Measurements from ENCODE around the gene KRTAP9-3.
"Not testable (repeated sequence)": the region's sequence is repeated elsewhere in the genome, so short reads cannot be mapped to it uniquely, and the experiment has no call there.

KRTAP9-3 gene

DNA sequence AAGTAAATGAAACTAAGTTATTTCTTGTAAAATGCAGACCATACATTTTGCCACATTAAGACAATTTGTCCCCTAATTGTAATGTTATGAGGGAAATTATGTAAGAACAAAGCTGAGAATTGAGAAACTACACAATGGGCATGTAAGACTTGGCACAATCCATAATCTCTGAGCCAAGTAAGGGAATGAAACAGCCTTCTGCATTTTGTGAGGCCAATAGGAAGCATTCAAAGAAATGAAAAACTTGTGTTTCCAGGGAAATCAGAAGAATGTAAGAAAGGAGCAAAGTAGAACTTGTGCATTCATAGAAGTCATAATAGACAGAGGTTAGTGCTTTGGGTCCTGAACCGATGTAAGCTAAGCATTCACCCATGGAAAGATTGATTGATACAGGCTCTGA is 19.0 kb downstream of the KRTAP9-3 start:
- DNase-seq (ENCODE audit: low read depth in 2 of 2) = no peak

DNA sequence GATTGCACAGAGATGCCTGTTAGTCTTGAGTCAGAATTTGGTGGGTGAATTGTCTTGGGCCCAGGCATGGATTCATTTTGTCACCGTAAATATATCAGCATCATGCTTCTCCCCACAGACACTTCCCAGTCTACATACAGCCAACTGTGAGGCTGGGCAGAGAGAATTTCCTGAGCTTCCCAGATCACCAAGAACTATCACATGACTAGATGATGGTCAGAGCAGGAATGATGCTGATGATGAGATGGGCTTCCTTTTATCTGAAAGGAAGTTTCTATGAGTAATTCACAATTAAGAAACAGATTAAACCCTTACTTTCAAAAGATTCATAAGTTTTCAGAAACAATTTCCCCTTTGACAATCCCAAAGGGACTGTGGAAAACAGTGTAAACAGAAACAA is 22.6 kb downstream of the KRTAP9-3 start:
- no peak for DNase-seq (ENCODE audit: low read depth in 2 of 2)

DNA sequence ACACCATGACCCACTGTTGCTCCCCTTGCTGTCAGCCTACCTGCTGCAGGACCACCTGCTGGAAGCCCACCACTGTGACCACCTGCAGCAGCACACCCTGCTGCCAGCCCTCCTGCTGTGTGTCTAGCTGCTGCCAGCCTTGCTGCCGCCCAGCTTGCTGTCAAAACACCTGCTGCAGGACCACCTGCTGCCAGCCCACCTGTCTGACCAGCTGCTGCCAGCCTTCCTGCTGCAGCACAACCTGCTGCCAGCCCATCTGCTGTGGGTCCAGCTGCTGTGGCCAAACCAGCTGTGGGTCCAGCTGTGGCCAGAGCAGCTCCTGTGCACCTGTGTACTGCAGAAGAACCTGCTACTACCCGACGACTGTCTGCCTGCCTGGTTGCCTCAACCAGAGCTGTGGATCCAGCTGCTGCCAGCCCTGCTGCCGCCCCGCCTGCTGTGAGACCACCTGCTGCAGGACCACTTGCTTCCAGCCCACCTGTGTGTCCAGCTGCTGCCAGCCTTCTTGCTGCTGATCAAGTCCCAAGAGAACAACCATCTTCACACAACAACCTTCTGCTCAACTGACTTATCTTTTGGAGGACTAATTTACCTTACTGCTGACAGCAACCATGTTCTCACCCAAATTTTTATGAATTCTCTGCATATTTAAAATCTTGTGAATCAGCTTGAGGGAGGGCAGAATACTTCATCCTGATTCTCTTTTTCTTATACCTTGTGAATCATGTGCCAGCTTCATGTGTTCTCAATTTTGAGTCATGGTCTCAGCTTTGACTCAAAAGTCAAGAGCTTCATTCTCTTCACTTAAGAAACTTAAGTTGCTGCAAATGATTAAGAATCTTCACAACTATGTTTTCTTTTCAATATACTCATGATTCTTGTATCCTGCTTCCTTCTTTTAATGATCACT is 23.4 kb downstream of the KRTAP9-3 start, which contains the start of gene KRTAP9-9:
Gene KRTAP9-9 (plus strand): TSS at position 4 of the 910 bp plus-strand sequence.
- DNase-seq (ENCODE audit: low read depth in 2 of 2) = not testable (repeated sequence)

DNA sequence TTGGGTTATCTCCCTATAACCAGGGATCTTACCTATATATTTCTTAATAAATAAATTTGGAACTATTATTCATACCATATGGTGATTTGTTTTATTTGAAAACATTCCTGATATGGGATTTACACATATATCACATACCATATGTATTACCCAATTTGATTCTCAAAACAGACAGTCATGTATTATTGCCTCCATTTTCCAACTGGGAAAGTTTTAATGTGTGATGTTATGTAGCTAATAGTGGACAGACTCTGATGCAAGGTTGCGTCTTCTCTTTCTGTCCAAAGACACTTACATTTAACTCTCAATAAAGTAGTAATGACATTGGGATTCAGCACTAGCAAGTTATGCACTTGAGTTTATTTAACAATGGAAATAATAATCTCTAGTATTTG is 24.0 kb downstream of the KRTAP9-3 start:
- DNase-seq (ENCODE audit: low read depth in 2 of 2) = no peak

DNA sequence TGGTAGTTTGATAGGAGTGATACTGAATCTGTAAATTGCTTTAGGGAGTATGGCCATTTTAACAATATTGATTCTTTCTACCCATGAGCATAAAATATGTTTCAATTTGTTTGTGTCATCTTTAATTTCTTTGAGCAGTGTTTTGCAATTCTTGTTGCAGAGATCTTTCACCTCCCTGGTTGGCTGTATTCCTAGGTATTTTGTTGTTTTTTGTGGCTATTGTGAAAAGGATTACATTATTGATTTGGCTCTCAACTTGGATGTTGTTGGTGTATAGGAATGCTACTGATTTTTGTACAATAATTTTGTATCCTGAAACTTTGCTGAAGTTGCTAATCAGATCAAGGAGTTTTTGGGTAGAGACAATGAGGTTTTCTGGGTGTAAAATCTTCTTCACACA is 26.2 kb downstream of the KRTAP9-3 start:
- DNase-seq (ENCODE audit: low read depth in 2 of 2) = no peak

DNA sequence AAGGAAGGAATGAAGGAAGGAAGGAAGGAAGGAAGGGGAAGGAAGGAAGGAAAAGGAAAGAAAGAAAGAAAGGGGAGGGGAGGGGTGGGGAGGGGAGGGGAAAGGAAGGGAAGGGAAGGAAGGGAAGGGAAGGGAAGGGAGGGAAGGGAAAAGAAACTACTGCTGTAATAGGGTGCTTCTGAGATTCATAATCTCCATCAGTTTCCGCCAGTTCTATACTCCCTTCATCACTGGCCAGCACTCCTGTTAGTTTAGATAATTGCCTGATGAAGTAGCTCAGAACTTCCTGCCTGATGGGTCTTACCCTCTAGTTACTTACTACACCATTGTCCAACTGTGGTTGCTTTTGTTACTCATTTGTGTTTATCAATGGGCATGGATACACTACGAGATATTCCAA is 31.0 kb downstream of the KRTAP9-3 start:
- DNase-seq (ENCODE audit: low read depth in 2 of 2) = no peak

DNA sequence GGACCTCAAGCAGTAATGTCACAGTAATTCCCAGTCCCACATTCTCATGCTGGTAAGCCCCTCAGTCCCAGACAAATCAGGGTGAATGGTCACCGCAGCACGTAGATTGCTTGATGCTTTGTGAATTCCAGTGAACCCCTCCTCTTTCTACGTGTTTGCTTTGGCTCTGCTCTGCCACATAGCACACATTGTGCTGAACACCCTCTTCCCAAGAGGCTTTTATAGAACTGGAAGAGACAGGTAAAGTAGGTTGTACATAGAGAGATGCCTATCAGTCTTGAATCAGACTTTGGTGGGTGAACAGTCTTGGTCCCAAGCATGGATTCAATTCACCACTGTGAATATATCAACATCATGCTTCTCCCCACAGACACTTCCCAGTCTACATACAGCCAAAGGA is 32.4 kb downstream of the KRTAP9-3 start:
- DNase-seq (ENCODE audit: low read depth in 2 of 2) = no peak

DNA sequence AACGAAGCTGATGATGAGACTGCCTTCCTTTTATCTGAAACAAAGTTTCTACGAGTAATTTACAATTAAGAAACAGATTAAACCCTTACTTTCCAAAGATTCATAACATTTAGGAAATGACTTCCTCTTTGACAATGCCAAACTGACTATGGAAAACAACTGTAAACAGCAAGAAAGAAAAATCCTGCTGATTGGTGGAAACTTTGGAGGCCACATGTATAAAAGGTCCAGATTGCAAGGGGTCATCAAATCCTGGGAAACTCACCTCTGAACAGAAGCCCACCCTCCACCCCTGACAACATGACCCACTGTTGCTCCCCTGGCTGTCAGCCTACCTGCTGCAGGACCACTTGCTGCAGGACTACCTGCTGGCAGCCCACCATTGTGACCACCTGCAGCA is 32.8 kb downstream of the KRTAP9-3 start, which contains the start of gene KRTAP9-6:
Gene KRTAP9-6 (plus strand): TSS at position 301 of the 400 bp plus-strand sequence. CDS start 0 bp downstream, at position 301.
- no peak for DNase-seq (ENCODE audit: low read depth in 2 of 2)

DNA sequence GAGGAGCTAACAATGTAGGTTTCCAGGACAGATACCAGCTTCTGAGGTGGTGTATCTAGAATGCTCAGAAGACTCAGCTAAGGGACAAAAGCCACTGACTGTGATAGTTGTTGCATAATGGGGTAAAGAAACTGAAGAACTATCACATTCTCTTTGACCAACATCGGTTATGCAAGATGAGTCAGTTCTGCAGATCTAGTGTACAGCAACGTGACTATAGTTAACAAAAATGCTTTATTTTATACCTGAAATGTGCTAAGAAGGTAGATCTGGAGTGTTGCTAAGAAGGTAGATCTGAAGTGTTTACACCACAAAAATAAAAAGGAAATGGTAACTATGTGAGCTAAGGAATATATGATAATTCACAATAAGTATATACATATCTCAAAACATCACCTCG is 35.5 kb downstream of the KRTAP9-3 start:
- no peak for DNase-seq (ENCODE audit: low read depth in 2 of 2)

DNA sequence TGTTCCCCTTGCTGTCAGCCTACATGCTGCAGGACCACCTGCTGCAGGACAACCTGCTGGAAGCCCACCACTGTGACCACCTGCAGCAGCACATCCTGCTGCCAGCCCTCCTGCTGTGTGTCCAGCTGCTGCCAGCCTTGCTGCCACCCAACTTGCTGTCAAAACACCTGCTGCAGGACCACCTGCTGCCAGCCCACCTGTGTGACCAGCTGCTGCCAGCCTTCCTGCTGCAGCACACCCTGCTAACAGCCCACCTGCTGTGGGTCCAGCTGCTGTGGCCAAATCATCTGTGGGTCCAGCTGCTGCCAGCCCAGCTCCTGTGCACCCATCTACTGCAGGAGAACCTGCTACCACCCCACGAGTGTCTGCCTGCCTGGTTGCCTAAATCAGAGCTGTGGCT is 39.1 kb downstream of the KRTAP9-3 start:
- DNase-seq (ENCODE audit: low read depth in 2 of 2) = not testable (repeated sequence)

DNA sequence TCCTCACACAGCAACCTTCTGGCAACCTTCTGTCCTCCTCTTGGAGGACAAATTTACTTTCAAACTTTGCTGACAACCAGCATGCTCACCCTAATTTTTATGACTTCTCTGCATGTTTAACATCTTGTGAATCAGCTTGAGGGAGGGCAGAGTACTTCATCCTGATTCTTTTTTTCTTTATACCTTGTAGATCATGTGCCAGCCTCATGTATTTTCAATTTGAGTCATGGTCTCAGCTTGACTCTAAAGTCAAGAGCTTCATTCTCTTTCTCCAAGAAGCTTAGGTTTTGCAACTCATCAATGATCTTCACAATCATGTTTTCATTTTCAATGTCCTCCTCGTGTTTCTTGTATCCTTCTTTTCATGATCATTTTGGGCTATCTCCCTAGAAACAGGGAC is 39.6 kb downstream of the KRTAP9-3 start:
- no peak for DNase-seq (ENCODE audit: low read depth in 2 of 2)

DNA sequence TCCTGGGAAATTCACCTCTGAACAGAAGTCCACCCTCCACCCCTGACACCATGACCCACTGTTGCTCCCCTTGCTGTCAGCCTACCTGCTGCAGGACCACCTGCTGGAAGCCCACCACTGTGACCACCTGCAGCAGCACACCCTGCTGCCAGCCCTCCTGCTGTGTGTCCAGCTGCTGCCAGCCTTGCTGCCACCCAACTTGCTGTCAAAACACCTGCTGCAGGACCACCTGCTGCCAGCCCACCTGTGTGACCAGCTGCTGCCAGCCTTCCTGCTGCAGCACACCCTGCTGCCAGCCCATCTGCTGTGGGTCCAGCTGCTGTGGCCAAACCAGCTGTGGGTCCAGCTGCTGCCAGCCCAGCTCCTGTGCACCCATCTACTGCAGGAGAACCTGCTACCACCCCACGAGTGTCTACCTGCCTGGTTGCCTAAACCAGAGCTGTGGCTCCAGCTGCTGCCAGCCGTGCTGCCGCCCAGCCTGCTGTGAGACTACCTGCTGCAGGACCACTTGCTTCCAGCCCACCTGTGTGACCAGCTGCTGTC is 43.5 kb downstream of the KRTAP9-3 start, which contains the start of gene KRTAP9-7:
Gene KRTAP9-7 (plus strand): TSS at position 51 of the 543 bp plus-strand sequence. CDS start 0 bp downstream, at position 51.
- not testable (repeated sequence) for DNase-seq (ENCODE audit: low read depth in 2 of 2)

DNA sequence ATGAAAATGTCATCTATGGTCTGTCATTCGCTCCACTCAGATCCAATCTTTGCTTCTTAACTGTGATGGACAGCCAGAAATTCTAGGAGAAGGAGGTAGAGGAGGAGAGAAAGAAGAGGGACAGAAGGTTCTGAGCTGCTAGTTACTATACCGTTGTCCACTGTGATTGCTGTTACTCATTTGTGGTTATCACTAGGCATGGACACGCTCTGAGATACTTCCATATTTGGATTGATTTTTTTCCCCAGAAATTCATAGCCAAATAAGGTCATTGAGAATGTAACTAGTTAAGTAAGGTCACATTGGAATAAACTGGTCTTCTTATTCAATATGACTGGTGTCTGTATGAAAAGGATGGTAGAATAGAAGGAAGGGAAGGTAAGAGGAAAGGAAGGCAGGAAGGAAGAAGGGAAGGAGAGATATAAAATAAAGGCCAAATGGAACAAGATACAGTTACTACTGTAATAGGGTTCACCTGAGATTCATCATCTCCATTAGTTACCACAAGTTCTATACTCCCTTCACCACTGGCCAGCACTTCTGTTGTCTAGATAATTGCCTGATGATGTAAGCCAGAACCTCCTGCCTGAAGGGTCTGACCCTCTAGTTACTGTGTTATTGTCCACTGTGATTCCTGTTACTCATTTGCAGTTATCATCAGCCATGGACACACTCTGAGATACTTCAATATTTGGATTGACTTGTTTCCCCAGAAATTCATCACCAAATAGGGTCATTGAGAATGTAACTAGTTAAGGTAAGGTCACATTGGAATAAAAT is 46.1 kb downstream of the KRTAP9-3 start:
- no peak for DNase-seq (ENCODE audit: low read depth in 2 of 2)

All from stimulated activated CD8-positive, alpha-beta memory T cell treated with anti-CD3 and anti-CD28 coated beads, Interleukin-15, amount 100 ng/mL, for 48 hours (primary cell).